Prostate gland (tissue), 2 donors: ENCODE measurements around the gene KCNG1. TPM values are rescaled to one million over a fixed set of nuclear protein-coding genes. Genes with fewer than 3 reads are reported as not detected.

Source experiments
- DNase-seq: peaks from one replicate; pipeline ENCODE4 v3.0.0-alpha.2; 2019; ENCODE audit warnings: low spot score
- H3K27ac ChIP-seq, 2 donors: fragments of 200-600 bp; sonication (generic); 2 replicates each; pipeline ENCODE4 v1.5.1; 2017 to 2019
- H3K27me3 ChIP-seq: fragments of 200-600 bp; sonication (generic); replicated peaks from 2 replicates; pipeline ENCODE4 v1.5.1; 2019; ENCODE audit not compliant: insufficient read depth
- H3K36me3 ChIP-seq, 2 donors: fragments of 200-600 bp; sonication (generic); 1 replicate in 1 of 2; 2 replicates in 1 of 2; pipeline versions ENCODE4 v1.5.1 to v1.8.1; 2017 to 2019
- H3K4me1 ChIP-seq: fragments of 200-600 bp; sonication (generic); replicated peaks from 2 replicates; pipeline ENCODE4 v1.5.1; 2019
- H3K4me3 ChIP-seq, 2 donors: fragments of 200-600 bp; sonication (generic); 2 replicates each; pipeline ENCODE4 v1.5.1; 2017 to 2019
- H3K9me3 ChIP-seq: fragments of 200-600 bp; sonication (generic); 2 replicates; pipeline ENCODE4 v1.5.1; 2017
- POLR2A ChIP-seq: fragments of 450-650 bp; IDR thresholded peaks from one replicate; pipeline ENCODE4 v1.6.1; 2016; ENCODE audit warnings: antibody characterized with exemption, mild to moderate bottlenecking
- POLR2AphosphoS5 ChIP-seq: sonication (generic); formaldehyde crosslinking; IDR thresholded peaks from one replicate; pipeline ENCODE4 v1.6.1; 2017; ENCODE audit warnings: antibody characterized with exemption
- intact Hi-C: fragments of 100-400 bp; cut with DNase I; formaldehyde crosslinking; loops from one replicate; pipeline ENCODE4 v1.14.2; 2022
- total RNA-seq, 2 donors: library from RNA; depleted of rRNA; stranded (reverse); fragments of >200 nt; gene quantifications; one replicate each; pipeline ENCODE4 v1.1.0, GENCODE V29; 2016
- TF ChIP-seq, protein P1 (sequence below), 4 experiments: fragments of 200-600 bp in 2 of 4; fragments of 450-650 bp in 2 of 4; sonication (generic) in 2 of 4; IDR thresholded peaks; 1 replicate in 3 of 4; 2 replicates in 1 of 4; pipeline ENCODE4 v1.5.1; 2016 to 2019; ENCODE audit warnings: antibody characterized with exemption in 4 of 4, mild to moderate bottlenecking in 2 of 4, moderate library complexity in 2 of 4

KCNG1 gene
- total RNA-seq, 2 donors from 2014 or later: 6.8 to 57.9 TPM

DNA sequence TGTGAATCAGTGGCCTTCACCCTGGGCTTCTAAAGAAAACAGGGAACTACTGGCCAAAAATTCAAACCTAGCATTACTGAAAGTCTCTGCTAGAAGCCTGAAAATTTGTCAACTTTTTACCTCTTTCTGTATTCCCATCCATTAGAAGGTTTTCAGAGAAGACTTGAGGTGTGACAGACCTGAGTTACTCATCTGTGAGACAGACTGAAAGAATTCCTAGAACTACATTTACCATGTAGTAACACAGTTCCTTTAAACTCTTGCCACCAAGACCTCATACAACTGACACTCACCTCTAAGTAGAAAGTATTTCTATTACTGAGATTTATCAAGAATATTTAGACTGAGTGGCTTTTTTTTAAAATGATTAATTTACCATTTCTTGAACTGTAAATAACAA lies 69.1 kb downstream of the KCNG1 start:
- peaks cover 0 to 5% of the 10 kb centered on the region in 2 donors for H3K36me3 ChIP-seq
- no peak overlapping the region for H3K27ac ChIP-seq
- no peak overlapping the region for H3K4me3 ChIP-seq
- TF ChIP-seq POLR2A (no peak), POLR2AphosphoS5 (no peak)
- TF ChIP-seq, protein P1, sequence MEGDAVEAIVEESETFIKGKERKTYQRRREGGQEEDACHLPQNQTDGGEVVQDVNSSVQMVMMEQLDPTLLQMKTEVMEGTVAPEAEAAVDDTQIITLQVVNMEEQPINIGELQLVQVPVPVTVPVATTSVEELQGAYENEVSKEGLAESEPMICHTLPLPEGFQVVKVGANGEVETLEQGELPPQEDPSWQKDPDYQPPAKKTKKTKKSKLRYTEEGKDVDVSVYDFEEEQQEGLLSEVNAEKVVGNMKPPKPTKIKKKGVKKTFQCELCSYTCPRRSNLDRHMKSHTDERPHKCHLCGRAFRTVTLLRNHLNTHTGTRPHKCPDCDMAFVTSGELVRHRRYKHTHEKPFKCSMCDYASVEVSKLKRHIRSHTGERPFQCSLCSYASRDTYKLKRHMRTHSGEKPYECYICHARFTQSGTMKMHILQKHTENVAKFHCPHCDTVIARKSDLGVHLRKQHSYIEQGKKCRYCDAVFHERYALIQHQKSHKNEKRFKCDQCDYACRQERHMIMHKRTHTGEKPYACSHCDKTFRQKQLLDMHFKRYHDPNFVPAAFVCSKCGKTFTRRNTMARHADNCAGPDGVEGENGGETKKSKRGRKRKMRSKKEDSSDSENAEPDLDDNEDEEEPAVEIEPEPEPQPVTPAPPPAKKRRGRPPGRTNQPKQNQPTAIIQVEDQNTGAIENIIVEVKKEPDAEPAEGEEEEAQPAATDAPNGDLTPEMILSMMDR (IDR thresholded peaks at IDR 0.05): no peak
- intact Hi-C loops: no loop called here
- DNase-seq: no peak
- H3K27me3 ChIP-seq: no peaks in the 10 kb centered on the region
- H3K4me1 ChIP-seq: no peaks in the 10 kb centered on the region
- no peaks in the 10 kb centered on the region for H3K9me3 ChIP-seq

Other genes with a start within 250 kb of the KCNG1 start
- 10 to 100 TPM in 1 of 2 donors, 1 to 10 TPM in 1; 2.9 to 11.4 TPM for gene BCAS4, start 228.0 kb downstream of the KCNG1 start, total RNA-seq
- 10 to 100 TPM; 46.8 to 84.7 TPM for gene ADNP, start 91.7 kb downstream of the KCNG1 start, total RNA-seq
- gene DPM1, start 64.6 kb downstream of the KCNG1 start, total RNA-seq: 10 to 100 TPM; 31.6 to 61.6 TPM
- gene MOCS3, start 64.3 kb downstream of the KCNG1 start, total RNA-seq: 1 to 10 TPM; 6.6 to 7.9 TPM